HCT116 (cell line): ENCODE data around the gene TOR2A. TPM values are rescaled to one million over a fixed set of nuclear protein-coding genes. Genes with fewer than 3 reads are reported as not detected.

Experiments
- ATAC-seq: fragments of 200-7000 bp; cut with Tn5 transposase; 2 replicates; pipeline ENCODE4 v1.9.1; 2020; ENCODE audit warnings: mild to moderate bottlenecking, moderate library complexity
- BruUV-seq: library from RNA; stranded (reverse); fragments of 400-500 nt; replicated peaks from 2 replicates; lab custom pipeline; 2021; lab: Mats Ljungman, UMichigan
- CTCF ChIA-PET: fragments of 300-600 bp; sonication (Branson Sonifier 250); formaldehyde crosslinking; loops from one replicate; lab custom pipeline; 2021; ENCODE audit warnings: antibody characterized with exemption; lab: Charles Lee
- POLR2A ChIA-PET: fragments of 300-600, 350-600 bp; sonication (Branson Sonifier 250); formaldehyde crosslinking; loops from one replicate; lab custom pipeline; 2021; ENCODE audit warnings: antibody characterized with exemption; lab: Charles Lee
- RAD21 ChIA-PET, 2 experiments: fragments of 300-600 bp; sonication (Branson Sonifier 250); formaldehyde crosslinking; loops; one replicate each; lab custom pipeline; 2023; ENCODE audit warnings: low total read pairs in 2 of 2; ENCODE audit not compliant: uncharacterized antibody in 2 of 2, unreplicated experiment in 2 of 2, low non-redundant PET in 1 of 2; lab: Charles Lee
- DNase-seq: peaks from one replicate; pipeline ENCODE4 v3.0.0-alpha.2; 2010; ENCODE audit warnings: low read depth, low spot score
- H2AFZ ChIP-seq: fragments of 200-600 bp; shearing (Covaris generic), sonication (generic); 2 replicates; pipeline ENCODE4 v1.6.1; 2017; ENCODE audit warnings: low read depth, mixed run types, mixed read lengths, antibody characterized with exemption, low read length; ENCODE audit not compliant: poor library complexity, severe bottlenecking
- H3K27ac ChIP-seq: 2 replicates; pipeline ENCODE4 v1.5.1; 2012; ENCODE audit warnings: low read depth, low read length
- H3K27me3 ChIP-seq: fragments of 200-600 bp; sonication (generic); 2 replicates; pipeline ENCODE4 v1.6.1; 2016; ENCODE audit warnings: mixed run types, low read length, mixed read lengths; ENCODE audit not compliant: insufficient read depth
- H3K36me3 ChIP-seq, 2 experiments: fragments of 200-500 bp in 1 of 2; fragments of 200-600 bp in 1 of 2; sonication (Bioruptor generic) in 1 of 2; sonication (generic) in 1 of 2; 2 replicates each; pipeline versions ENCODE4 v1.5.1 to v1.6.1; 2014 to 2016; ENCODE audit warnings: low read length in 2 of 2, inconsistent platforms in 1 of 2, mixed read lengths in 1 of 2, mixed run types in 1 of 2; ENCODE audit not compliant: insufficient read depth in 2 of 2, control insufficient read depth in 1 of 2
- H3K4me1 ChIP-seq, 2 experiments: fragments of 200-600 bp in 1 of 2; sonication (generic) in 1 of 2; 2 replicates each; pipeline versions ENCODE4 v1.5.1 to v1.6.1; 2012 to 2017; ENCODE audit warnings: low read length in 2 of 2, inconsistent platforms in 1 of 2, mild to moderate bottlenecking in 1 of 2, mixed read lengths in 1 of 2, mixed run types in 1 of 2, moderate library complexity in 1 of 2; ENCODE audit not compliant: insufficient read depth in 2 of 2, control insufficient read depth in 1 of 2
- H3K4me2 ChIP-seq: fragments of 200-600 bp; sonication (generic); 2 replicates; pipeline ENCODE4 v1.6.1; 2017; ENCODE audit warnings: mixed run types, low read length, mixed read lengths
- H3K4me3 ChIP-seq, 2 experiments: fragments of 200-600 bp in 1 of 2; sonication (generic) in 1 of 2; replicated peaks in 1 of 2; 2 replicates each; pipeline ENCODE4 v1.5.1; 2011 to 2016; ENCODE audit warnings: low read length in 2 of 2, control low read depth in 1 of 2, low read depth in 1 of 2, mild to moderate bottlenecking in 1 of 2, mixed read lengths in 1 of 2, mixed run types in 1 of 2
- H3K79me2 ChIP-seq: fragments of 200-600 bp; sonication (generic); 2 replicates; pipeline ENCODE4 v1.6.1; 2017; ENCODE audit warnings: mild to moderate bottlenecking, mixed run types, low read length, moderate library complexity, mixed read lengths; ENCODE audit not compliant: insufficient read depth
- H3K9ac ChIP-seq: fragments of 200-600 bp; sonication (generic); 2 replicates; pipeline ENCODE4 v1.6.1; 2016; ENCODE audit warnings: low read length, mixed read lengths
- H3K9me2 ChIP-seq: fragments of 200-600 bp; sonication (generic), shearing (Covaris generic); 2 replicates; pipeline ENCODE4 v1.6.1; 2017; ENCODE audit warnings: mixed run types, mild to moderate bottlenecking, moderate library complexity; ENCODE audit not compliant: insufficient read depth
- H3K9me3 ChIP-seq, 2 experiments: fragments of 200-500 bp in 1 of 2; fragments of 200-600 bp in 1 of 2; sonication (Bioruptor generic) in 1 of 2; sonication (generic) in 1 of 2; 2 replicates each; pipeline ENCODE4 v1.6.1; 2014 to 2017; ENCODE audit warnings: low read length in 2 of 2, mixed read lengths in 2 of 2, inconsistent platforms in 1 of 2, low read depth in 1 of 2, mild to moderate bottlenecking in 1 of 2, mixed run types in 1 of 2, moderate library complexity in 1 of 2; ENCODE audit not compliant: control insufficient read depth in 1 of 2, insufficient read depth in 1 of 2
- H4K20me1 ChIP-seq: fragments of 200-600 bp; sonication (generic), shearing (Covaris generic); 2 replicates; pipeline ENCODE4 v1.6.1; 2017; ENCODE audit warnings: mixed run types, mild to moderate bottlenecking, moderate library complexity; ENCODE audit not compliant: insufficient read depth
- CBX3 ChIP-seq: IDR thresholded peaks from 2 replicates; pipeline ENCODE4 v1.6.1; 2012; ENCODE audit warnings: low read depth
- CEBPB ChIP-seq: IDR thresholded peaks from 2 replicates; pipeline ENCODE4 v1.6.1; 2012; ENCODE audit warnings: low read depth
- ELF1 ChIP-seq: IDR thresholded peaks from 2 replicates; pipeline ENCODE4 v1.6.1; 2012; ENCODE audit warnings: low read depth, borderline replicate concordance
- EZH2 ChIP-seq: fragments of 200-600 bp; sonication (generic); IDR thresholded peaks from 2 replicates; pipeline ENCODE4 v1.6.1; 2017; ENCODE audit warnings: antibody characterized with exemption, mixed run types
- FOSL1 ChIP-seq: IDR thresholded peaks from 2 replicates; pipeline ENCODE4 v1.6.1; 2012; ENCODE audit warnings: low read depth
- POLR2AphosphoS5 ChIP-seq: IDR thresholded peaks from 2 replicates; pipeline ENCODE4 v1.6.1; 2011; ENCODE audit warnings: mild to moderate bottlenecking, low read depth, low read length, moderate library complexity
- SIN3A ChIP-seq: IDR thresholded peaks from 2 replicates; pipeline ENCODE4 v1.6.1; 2012; ENCODE audit warnings: low read depth
- SP1 ChIP-seq: IDR thresholded peaks from 2 replicates; pipeline ENCODE4 v1.6.1; 2012; ENCODE audit warnings: low read depth
- TCF7L2 ChIP-seq: IDR thresholded peaks from 2 replicates; pipeline ENCODE4 v1.7.0; 2011; ENCODE audit warnings: borderline replicate concordance, inconsistent platforms; ENCODE audit not compliant: insufficient read depth, insufficient read length; ENCODE audit errors: extremely low read depth
- ZBTB33 ChIP-seq: IDR thresholded peaks from 2 replicates; pipeline ENCODE4 v1.6.1; 2011; ENCODE audit warnings: mild to moderate bottlenecking, low read length, moderate library complexity; ENCODE audit not compliant: insufficient replicate concordance; ENCODE audit errors: extremely low read depth
- ZNF274 ChIP-seq: fragments of 200-500 bp; sonication (Bioruptor generic); IDR thresholded peaks from 2 replicates; pipeline ENCODE4 v1.6.1; 2014; ENCODE audit warnings: mild to moderate bottlenecking, low read depth, low read length, inconsistent platforms
- intact Hi-C: fragments of 100-400 bp; cut with micrococcal nuclease; formaldehyde crosslinking; loops from 2 replicates; pipeline ENCODE4 v1.10.0; 2022
- total RNA-seq: library from RNA; stranded (reverse); gene quantifications from one replicate; pipeline ENCODE4 v1.2.1, GENCODE V29; 2021; ENCODE audit not compliant: unreplicated experiment

Gene TOR2A
- total RNA-seq, 1 experiment from 2014 or later: 12.0 TPM

DNA sequence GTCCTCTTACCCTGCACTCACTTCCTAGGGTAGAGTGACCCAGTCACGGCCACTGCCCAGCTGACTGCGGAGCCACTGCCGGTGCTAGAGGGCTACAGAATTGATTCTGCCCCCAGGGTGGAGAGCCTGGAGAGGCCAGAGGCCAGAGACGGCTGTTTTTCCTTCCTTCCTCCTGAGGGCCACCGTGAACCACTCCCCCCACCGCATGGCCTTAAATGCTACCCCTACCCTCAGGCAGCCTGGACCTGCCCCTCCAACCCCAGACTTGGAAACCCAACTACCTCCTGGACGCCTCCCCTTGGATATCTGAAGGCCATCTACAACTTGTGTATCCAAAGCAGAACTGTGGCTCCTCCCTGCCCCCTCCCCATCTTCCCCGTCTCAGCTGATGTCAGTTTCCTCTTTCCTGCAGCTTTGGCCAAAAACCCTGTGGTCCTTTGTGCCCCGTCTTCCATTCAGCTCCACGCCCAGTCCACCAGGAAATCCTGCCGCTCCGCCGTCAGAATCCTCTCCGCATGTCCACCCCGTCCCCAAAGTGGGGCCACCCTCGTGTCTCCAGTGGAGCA is 27.1 kb upstream of the TOR2A start:
- Histone ChIP-seq H3K36me3 (no peaks in the 10 kb centered on the region), H2AFZ (no peak overlapping the region), H3K4me1 (no peaks in the 10 kb centered on the region), H3K9me3 (no peaks in the 10 kb centered on the region), H4K20me1 (no peaks in the 10 kb centered on the region), H3K4me3 (no peak overlapping the region), H3K9ac (no peak overlapping the region), H3K27me3 (no peaks in the 10 kb centered on the region; the same call in 1 of the 2 replicates), H3K9me2 (no peaks in the 10 kb centered on the region), H3K4me2 (no peak overlapping the region), H3K79me2 (no peaks in the 10 kb centered on the region), H3K27ac (no peak overlapping the region)
- ATAC-seq (no peak), DNase-seq (no peak)
- intact Hi-C loops: no loop called here
- TF ChIP-seq POLR2AphosphoS5 (no peak), FOSL1 (no peak), TCF7L2 (no peak), SIN3A (no peak), EZH2 (no peak), ZNF274 (no peak), ZBTB33 (no peak), SP1 (no peak), CEBPB (no peak), ELF1 (no peak), CBX3 (no peak)
- CTCF ChIA-PET: no interaction called here
- RAD21 ChIA-PET: no interaction called here
- POLR2A ChIA-PET: no interaction called here
- no TSS peak for BruUV-seq
